Measurements from ENCODE around the gene RASAL2.

- no peak for TF ChIP-seq CTCF (conservative IDR thresholded peaks at IDR 0.05; ENCODE audit: low read length)
- TF ChIP-seq EZH2phosphoT487 (IDR thresholded peaks at IDR 0.05; ENCODE audit: borderline replicate concordance) = no peak
Observed at GRCh38 chr1:178396789-178397188, 302.9 kb downstream of the RASAL2 start.

All from Loucy (cell line).